Amniotic stem cell (primary cell): Measurements from ENCODE around the gene SLC5A6.

Experiments used
- DNase-seq: peaks from one replicate; lab custom pipeline; 2025; lab: John Stamatoyannopoulos, UW

The SLC5A6 gene

GRCh38 chr2:27236626-27237025 lies 24.6 kb upstream of the SLC5A6 start:
- DNase-seq, result no peak

- no peak for DNase-seq
Measured at GRCh38 chr2:27236136-27236535, 24.1 kb upstream of the SLC5A6 start.

GRCh38 chr2:27233341-27233740 lies 21.3 kb upstream of the SLC5A6 start:
- DNase-seq, result no peak

GRCh38 chr2:27231921-27232320 lies 19.9 kb upstream of the SLC5A6 start:
- no peak for DNase-seq

- no peak for DNase-seq
Measured at GRCh38 chr2:27227501-27227900, 15.4 kb upstream of the SLC5A6 start.

- no peak for DNase-seq
Measured at GRCh38 chr2:27225526-27225925, 13.5 kb upstream of the SLC5A6 start.

GRCh38 chr2:27223416-27223815 lies 11.3 kb upstream of the SLC5A6 start:
- no peak for DNase-seq

- no peak for DNase-seq
Measured at GRCh38 chr2:27222407-27222806, 10.3 kb upstream of the SLC5A6 start.

GRCh38 chr2:27221166-27221565 lies 9.1 kb upstream of the SLC5A6 start:
- no peak for DNase-seq

GRCh38 chr2:27220091-27220490 lies 8.0 kb upstream of the SLC5A6 start:
- no peak for DNase-seq

- no peak for DNase-seq
Measured at GRCh38 chr2:27219091-27219490, 7.0 kb upstream of the SLC5A6 start.

- no peak for DNase-seq
Measured at GRCh38 chr2:27218614-27219013, 6.5 kb upstream of the SLC5A6 start.

GRCh38 chr2:27217173-27218121 lies 5.4 kb upstream of the SLC5A6 start, which contains the start of gene CAD:
CAD (plus strand) TSS chr2:27217369; CDS start chr2:27217552, 183 bp downstream.
- peak; percentile 69 for DNase-seq

GRCh38 chr2:27216416-27217137 lies 4.5 kb upstream of the SLC5A6 start:
- DNase-seq, result no peak

- no peak for DNase-seq
Measured at GRCh38 chr2:27214941-27215340, 2.9 kb upstream of the SLC5A6 start.

GRCh38 chr2:27212626-27213471 lies 781 bp upstream of the SLC5A6 start:
- no peak for DNase-seq

- DNase-seq, result no peak
Measured at GRCh38 chr2:27211241-27211942, 676 bp downstream of the SLC5A6 start.

GRCh38 chr2:27209621-27210401 lies 2.3 kb downstream of the SLC5A6 start:
- no peak for DNase-seq

GRCh38 chr2:27208486-27209050 lies 3.5 kb downstream of the SLC5A6 start:
- DNase-seq, result no peak

GRCh38 chr2:27206346-27206745 lies 5.7 kb downstream of the SLC5A6 start:
- no peak for DNase-seq
